ENCODE measurements around the gene OSBPL9.

DNA sequence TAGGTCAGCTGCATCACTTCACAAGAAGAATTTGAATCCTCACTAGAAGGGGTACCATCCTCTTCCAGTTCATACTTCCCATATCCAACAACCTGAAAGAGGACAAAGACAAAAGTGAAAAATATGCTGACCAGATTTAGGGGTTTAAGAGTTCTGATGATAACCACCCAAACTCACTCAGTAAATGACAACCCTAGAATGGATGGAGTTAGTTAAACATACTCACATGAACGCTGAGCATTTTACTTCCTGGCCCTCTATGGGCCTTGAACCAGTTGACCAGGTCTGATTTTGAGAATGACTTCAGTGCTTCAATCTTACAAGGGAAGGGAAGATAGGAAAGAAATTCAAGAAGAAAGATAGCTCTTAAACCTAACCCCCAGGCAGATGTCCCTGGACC, 172.4 kb downstream of the OSBPL9 start:
- TF ChIP-seq, protein P1, sequence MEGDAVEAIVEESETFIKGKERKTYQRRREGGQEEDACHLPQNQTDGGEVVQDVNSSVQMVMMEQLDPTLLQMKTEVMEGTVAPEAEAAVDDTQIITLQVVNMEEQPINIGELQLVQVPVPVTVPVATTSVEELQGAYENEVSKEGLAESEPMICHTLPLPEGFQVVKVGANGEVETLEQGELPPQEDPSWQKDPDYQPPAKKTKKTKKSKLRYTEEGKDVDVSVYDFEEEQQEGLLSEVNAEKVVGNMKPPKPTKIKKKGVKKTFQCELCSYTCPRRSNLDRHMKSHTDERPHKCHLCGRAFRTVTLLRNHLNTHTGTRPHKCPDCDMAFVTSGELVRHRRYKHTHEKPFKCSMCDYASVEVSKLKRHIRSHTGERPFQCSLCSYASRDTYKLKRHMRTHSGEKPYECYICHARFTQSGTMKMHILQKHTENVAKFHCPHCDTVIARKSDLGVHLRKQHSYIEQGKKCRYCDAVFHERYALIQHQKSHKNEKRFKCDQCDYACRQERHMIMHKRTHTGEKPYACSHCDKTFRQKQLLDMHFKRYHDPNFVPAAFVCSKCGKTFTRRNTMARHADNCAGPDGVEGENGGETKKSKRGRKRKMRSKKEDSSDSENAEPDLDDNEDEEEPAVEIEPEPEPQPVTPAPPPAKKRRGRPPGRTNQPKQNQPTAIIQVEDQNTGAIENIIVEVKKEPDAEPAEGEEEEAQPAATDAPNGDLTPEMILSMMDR (IDR thresholded peaks at IDR 0.05; ENCODE audit: low read length): no peak
- no peak for TF ChIP-seq EZH2 (IDR thresholded peaks at IDR 0.05; ENCODE audit: borderline replicate concordance, low read length)

Data from OCI-LY1 (cell line).